Stimulated activated naive CD4-positive, alpha-beta T cell treated with Interleukin-2 at 50 U/mL for 16 hours (primary cell): ENCODE data around the gene SGK1.
A peak's percentile ranks its signal among the peaks of the same experiment; 100 is the strongest.
"Not testable (repeated sequence)": the region's sequence is repeated elsewhere in the genome, so short reads cannot be mapped to it uniquely, and the experiment has no call there.

Experiments
- DNase-seq: peaks from one replicate; lab custom pipeline; 2025; lab: John Stamatoyannopoulos, UW

The SGK1 gene

DNA sequence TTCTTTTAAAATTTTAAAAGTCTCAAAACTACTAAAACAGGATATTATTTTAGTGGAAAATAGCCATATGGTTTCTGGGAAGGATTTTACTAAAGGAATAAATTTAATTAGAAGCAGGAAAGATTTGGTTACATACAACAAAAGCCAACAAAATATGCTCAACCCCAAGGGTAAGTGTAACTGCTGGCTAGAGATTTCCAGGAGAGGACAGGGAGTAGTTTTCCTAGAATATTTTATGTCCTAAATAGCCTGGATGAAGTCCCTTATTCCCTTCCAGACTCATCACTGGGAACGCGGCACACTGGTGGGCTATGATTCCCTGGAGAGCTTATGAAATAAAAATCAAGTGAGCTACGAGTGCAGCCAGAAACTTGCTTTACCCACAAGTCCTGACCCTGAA, 66.6 kb downstream of the SGK1 start:
- DNase-seq = no peak

DNA sequence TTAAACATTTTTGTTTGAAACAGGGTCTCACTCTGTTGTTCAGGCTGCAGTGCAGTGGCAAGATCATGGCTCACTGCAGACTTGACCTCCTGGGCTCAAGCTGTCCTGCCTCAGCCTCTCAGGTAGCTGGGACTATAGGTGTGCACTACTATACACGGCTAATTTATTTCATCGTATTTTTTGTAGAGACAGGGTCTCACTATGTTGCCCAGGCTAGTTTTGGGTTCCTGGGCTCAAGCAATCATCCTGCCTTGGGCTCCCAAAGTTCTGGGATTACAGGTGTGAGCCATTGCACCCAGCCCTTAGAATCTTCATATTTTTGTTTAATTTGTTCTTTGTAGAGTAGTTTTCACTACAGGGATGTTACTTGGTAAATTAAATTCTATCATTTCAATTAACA, 67.1 kb downstream of the SGK1 start:
- no peak for DNase-seq

DNA sequence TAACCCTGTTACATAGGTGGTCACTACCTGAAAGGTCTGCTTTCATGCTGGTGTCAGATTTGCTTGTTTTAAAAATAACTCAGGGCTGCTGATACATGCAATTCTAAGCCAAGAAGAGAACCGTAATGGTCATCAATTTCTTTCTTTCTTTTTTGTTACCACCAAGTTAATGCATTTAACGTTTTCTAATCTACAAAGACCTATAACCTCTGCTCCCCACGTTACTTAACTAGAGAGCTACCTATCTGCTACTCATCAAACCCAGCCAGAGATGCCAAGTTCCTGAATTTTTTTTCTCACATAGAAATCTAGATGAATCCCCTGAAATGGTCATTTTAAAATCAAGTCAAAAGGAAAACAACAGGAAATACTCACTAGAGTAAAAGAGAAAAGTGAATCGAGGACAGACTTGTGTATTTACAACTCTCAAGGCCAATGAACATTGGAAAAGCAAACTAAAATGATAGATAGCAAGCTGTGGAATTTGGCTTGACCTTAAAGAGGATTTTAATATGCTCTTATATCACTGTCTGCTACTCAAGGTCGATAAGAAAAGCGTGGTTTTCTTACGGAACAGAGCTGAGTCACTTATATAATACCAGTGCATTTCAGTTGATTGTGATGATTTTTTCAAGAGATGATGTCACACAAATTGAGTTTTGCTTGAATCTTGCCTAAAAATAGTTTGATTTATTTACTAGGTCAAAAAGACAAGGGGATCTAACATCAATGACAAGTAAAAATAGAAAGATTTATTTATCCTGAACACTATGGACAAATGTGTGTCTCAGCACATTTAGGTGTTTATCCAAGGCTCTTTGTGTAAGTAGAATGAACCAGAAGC, 67.9 kb downstream of the SGK1 start:
- DNase-seq = no peak

DNA sequence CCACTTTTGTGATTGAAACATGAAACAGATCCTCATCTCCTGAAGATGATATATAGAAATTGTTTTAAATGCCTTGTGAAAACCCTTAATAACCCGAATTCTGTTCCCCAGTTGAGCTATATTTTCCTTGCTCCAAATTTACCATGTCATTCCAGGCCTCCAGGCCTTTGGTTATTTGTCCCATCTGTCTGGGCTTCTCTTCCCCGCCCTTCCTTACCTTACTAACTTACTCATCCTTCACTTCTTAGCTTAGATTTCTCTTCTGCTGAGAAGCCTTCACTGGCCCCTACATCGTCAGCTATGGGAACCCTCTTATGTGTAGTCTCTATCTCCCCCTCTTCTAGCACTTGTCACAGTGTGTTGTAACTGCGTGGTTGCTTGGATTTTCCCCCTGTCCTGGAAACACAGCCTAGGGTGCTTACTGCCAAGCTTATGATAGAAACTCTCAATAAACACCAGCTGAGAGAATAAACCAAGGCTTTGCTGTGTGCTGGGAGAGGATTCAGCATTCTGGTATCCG, 68.6 kb downstream of the SGK1 start:
- no peak for DNase-seq

DNA sequence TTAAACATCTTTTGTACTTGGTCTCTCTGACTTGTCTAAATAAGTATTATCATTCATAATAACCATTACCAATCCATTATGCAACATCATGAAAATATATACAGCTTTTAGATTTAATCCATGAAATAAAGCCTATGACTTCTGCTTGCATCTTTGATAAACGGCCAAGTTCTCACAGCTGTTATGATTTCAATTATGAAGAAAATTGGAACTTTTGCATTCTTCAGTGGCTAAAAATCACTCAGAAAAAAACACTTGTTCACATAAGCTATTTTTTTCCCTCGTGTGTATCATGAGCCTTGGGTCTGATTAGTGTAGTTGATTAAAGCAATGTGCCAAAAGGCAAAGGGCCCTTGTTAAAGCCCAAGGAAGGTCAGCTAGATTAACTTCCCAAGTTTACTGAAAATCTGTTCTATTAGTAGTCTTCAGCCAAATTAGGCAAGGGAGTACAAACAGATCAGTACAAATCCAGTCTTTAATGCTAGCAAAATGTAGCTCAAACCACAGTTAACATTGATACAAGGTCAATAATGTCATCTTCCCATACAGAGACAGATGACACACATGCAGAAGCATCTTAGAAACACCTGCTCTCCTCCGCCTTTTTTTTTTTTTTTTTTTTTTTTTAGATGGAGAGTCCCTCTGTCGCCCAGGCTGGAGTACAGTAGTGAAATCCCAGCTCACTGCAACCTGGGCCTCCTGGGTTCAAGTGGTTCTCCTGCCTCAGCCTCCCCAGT, 69.9 kb downstream of the SGK1 start:
- DNase-seq = no peak

DNA sequence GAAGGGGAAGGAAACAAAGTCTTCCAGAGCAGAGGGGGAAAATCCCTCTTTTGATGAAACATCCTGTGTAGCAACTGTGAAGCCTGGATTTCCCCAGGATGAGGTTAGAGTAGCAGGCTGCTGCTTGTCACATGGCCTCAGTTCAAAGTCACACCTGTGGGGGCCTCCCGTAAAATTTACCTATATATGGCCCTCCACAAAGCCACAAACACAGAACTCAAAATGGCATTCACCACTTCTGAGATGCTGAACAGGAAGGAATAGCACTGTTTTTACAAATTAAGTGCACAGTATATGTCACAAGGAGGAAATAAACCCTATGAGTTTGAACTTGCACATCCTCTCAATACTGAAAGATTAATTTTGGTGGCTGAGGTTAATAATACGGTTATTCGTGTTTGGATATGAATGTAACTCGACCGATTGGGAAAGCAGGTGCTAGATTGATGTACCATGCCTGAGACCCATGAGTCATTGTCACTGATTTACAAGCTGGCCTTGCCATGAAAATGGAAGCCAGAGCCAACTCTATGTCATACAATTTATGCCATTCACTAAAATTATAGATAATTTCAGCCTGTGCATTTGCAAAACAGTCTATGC, 70.6 kb downstream of the SGK1 start:
- peak; percentile 59 for DNase-seq

DNA sequence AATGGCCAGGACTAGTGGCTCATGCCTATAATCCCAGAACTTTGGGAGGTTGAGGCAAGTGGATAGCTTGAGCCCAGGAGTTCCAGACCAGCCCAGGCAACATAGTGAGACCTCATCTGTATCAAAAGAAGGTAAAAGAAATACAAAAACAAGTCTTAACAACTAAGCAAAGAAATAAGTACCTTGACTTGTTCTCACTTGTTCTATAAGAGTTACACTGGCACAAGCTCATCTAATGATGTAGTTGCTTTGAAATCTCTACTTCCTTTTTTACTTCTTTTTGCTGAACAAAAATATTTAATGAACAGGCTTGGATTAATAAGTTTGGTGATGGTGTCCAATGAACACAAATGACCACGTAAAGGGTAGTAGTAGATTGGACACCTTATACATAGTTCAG, 72.2 kb downstream of the SGK1 start:
- DNase-seq = no peak

DNA sequence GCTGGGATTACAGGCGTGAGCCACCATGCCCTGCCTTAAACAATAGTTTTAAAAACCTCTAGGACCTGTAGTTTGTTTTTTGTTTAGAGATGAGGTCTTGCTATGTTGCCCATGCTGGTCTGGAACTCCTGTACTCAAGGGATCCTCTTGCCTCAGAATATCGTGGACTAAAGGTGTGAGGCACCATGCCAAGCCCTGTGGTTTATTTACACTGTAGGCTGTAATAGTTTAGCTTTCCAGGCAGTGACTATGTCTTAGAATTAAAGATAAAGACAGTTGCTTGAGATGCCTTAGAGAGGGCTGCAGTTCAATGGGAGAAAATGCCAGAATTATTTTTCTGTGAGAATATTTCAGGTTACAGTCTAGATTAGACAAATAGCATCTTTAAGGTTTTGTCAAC, 72.9 kb downstream of the SGK1 start:
- no peak for DNase-seq

DNA sequence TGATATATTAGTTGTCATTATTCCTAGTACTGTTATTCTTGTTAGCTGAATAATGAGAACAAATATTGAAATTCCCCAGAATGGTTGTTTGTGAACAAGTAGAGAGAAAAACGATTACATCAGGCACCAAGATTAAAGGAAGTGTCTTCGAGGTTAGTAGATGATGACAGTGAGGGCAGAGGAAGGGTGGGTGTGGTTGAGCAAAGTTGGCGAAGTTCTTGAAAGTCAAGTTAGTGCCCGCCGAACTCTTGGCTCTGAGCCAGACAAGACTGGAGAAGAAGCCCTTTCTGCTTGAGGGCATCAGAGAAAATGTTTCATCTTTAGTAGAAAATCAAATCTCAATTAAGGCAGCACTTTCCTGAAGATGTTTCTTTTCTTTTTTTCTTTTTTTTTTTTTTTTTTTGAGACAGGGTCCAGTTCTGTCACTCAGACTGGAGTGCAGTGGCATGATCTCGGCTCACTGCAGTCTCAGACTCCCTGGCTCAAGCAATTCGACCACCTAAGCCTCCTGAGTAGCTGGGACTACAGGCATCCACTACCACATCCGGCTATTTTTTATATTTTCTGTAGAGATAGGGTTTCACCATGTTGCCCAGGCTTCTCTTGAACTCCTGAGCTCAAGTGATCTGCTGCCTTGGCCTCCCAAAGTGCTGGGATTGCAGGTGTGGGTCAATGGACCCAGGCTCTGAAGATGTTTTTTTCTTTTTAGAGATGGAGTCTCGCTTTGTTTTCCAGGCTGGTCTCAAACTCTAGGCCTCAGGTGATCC, 77.1 kb downstream of the SGK1 start:
- peak; percentile 71 for DNase-seq

DNA sequence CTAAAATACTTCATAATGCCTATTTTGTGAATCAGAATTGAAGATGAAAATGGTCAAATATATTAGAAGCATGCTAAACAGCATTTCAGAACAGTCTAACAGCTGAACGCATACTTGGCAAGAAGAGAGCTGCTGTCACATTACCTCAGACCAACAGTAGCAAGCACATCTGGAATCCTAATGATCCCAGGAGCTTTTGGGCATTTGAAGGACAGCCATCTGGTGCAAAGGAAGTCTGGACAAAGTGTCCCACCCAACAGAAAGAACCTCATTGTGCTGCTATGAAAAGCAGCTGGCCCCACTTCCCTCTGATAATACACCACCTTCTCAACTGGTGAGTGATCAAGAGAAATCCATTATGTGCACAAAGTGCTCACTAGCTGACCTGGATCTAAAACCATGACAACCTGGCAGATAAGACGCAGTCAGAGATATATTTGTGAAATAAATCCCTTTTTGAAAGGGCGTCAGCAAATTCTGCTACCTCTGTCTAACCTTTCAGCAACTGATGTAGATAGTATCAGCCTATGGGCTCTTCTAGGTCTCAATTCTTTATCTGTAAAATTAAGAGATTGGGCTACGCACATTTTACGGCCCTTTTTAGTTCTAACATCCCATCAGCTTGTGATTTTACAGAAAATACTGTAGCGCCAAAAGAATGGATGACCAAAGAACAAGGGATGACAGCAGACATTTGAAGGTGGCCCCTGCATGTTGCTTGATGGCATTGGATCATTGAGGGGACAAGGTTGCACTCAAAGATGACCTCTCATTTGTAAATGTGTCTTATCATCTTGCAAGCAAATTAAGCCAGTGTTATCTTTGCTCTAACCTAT, 78.7 kb downstream of the SGK1 start:
- no peak for DNase-seq

DNA sequence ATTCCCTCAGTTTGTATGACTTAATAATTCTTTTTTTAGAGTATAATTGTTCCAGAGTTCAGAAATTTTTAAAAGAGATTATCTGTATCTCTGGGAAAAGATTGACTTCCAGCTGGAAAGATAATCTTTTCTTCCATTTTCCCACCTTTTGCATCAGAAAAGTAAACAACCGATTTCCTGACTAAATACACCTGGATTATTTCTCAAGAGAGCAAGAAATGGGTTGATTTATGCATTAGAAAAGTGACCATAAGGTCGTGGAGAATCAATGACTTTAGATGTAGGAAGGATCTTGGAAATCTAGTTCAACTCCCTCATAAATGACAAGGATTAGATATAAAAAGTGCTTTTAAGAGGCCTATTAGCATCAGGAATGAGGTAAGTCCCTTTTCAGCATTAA, 79.9 kb downstream of the SGK1 start:
- DNase-seq = no peak

DNA sequence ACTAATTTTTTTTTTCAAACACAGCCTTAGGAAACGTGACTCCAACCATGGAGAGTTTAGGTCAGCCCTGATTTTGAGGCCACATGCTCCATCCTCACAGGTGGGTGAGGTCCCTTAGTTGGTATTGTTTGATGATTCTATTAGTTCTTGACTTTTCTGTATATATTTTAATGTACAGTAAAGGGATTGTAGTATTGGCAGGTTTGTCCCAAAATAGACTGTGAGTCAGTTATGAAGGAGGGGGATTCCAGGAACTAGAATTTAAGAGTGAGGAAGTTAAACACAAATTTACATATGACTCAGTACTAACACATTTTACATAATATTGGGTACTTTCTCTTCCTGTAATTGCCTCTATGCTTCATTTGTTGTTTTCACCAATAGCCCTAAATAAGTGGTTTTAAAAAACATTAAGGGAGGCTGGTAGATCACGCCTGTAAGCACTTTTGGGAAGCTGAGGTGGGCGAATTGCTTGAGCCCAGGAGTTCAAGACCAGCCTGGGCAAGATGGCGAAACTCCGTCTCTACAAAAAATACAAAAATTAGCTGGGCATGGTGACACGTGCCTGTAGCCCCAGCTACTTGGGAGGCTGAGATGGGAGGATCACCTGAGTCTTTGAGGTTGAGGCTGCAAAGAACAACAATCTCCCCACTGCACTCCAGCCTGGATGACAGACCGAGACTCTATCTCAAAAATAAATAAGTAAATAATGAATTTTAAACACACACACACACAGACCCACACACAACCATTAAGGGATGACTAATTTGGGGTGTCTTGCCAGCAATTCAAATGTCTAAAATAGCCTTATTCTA, 81.8 kb downstream of the SGK1 start:
- no peak for DNase-seq

DNA sequence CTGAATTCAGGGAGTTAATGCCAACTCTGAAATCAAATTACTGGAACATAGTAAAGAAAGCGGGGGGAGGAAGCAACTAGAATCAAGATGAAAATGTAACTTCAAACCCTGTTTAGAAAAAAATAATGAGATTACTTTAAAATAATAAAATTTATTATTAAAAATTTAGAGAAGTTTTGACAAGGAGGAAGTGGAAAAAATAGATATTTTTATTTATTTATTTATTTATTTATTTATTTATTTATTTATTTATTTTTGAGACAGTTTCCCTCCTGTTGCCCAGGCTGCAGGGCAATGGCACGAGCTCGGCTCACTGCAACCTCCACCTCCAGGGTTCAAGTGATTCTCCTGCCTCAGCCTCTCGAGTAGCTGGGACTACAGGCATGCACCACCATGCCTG, 82.6 kb downstream of the SGK1 start:
- DNase-seq = not testable (repeated sequence)

DNA sequence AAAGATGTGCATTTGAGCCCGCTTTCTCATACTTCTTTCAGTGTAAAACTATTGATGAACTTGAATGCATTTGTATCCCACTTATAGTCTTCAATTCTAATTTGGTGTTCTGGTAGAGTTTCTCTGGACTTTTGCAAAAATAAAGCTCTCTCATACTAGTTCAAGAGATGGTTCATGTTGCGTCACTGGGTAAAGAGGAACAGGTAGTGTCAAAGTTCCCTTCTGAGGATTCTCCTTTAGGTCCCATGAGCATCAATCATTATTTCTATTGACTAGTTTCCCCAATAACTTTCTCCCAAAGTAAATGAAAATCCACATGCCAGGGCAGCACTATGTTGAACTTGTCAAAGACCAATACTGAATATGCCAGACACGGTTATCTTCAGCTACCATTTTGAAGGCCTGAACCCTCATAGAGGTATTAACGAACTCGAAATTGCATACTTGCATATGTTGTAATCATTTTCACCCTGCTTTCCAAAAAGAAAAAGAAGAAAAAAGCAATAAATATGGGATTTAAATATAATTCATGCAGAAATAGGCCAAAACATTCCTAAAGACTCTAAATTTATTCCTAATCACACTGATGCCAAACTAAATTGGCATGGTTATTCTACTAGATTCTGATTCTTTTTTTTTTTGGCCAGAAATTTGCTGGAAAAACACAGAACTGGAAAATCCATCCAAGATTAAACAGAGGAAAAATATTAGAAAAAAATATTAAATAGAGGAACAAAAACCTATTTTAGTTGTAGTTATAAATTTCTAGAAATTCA, 84.5 kb downstream of the SGK1 start:
- DNase-seq = no peak

DNA sequence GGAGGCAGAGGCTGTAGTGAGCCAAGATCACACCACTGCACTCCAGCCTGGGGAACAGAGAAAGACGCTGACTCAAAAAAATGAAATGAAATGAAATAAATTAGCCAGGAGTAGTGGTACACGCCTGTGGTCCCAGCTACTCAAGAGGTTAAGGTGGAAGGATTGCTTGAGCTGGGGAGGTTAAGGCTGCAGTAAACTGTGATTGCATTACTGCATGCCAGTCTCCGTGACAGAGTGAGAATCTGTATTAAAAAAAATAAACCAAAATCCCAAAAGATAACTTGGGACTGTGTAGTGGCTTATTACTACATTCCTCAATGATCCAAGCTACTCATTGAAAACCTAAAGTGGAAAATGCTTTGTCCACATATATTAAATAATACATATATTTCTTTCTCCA, 87.0 kb downstream of the SGK1 start:
- DNase-seq = no peak

DNA sequence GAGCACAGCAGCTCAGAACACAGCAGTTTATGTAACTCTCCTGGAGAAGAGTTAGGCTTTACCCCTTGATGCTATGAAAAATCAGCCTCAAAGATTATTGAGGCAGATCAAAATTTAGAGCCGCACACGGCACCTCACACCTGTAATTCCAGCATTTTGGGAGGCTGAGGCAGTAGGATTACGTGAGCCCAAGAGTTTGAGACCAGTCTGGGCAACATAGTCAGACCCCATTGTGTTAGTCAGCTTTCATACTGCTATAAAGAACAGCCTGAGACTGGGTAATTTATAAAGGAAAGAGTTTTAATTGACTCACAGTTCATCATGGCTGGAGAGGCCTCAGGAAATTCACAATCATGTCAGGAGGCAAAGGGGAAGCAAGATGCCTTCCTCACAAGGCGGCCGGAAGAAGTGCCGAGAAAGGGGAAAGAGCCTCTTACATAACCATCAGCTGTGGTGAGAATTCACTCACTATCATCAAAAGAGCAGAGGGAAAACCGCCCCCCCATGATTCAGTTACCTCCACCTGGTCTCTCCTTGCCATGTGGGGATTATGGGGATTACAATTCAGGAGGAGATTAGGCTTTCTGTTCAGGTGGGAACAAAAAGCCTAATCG, 87.7 kb downstream of the SGK1 start:
- no peak for DNase-seq

DNA sequence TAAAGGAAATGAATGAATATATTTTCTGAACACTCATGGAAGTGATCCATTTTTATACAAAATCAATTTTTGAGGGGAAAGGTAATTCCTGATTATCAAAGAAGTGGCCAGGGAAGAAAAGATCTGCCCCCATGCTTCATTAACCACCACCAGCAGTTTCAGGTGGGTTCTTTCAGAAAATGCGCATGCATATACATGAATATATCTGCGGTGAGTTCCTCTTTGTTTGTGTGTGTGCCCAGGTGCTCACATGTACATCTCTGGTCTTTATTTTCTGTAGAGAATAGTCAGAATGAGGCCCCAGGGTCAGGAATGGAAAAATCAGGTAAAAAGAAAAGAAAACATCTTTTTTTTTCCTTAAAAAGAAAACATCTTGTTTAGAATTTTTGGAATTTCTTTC, 88.4 kb downstream of the SGK1 start:
- no peak for DNase-seq

DNA sequence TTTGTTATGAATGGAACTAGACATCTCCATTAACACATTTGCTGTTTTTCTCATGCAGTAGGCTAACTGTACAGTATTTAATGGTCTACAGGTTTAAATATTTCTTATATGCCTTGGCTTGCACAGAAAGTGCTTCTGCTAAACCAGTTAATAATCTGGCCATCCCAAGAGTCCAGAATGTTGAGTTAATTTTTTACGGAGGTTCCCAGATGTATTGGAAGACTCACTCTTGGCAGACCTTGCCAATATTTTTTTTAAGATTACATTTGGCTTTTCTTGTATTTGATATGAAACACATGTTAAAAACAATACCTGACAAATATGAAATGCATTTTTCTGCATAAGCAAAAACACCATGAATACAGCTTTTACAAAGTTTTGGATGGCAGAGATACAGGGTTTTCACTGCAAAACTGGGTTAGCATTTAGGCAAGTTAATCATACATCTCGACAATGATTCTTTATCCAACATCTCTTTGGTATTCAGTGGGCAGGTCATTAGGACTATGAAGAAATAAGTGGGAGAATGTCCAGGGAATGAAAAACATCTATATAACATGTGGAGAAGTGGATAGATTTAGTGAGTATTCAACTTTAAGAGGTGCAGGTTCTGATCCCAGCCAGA, 94.0 kb downstream of the SGK1 start:
- no peak for DNase-seq

DNA sequence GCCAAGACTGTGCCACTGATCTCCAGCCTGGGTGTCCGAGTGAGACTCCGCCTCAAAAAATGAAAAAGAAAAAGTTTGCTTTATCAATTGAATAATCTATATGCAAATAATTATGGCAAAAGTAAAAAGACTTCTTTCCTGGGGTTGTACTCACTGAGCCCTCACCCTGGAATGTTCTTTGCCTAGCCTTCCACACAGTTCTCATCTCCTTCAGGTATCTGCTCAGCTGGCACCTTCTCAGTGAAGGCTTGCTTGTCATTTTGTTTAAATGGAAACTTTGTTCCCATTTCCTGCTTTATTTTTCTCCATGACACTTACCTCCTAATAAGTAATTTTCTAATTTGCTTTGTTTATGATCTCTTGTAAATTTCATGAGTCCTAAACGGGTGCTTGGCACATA, 96.7 kb downstream of the SGK1 start:
- no peak for DNase-seq
